ENCODE results near the gene PPP2R2C.

The PPP2R2C gene

DNA sequence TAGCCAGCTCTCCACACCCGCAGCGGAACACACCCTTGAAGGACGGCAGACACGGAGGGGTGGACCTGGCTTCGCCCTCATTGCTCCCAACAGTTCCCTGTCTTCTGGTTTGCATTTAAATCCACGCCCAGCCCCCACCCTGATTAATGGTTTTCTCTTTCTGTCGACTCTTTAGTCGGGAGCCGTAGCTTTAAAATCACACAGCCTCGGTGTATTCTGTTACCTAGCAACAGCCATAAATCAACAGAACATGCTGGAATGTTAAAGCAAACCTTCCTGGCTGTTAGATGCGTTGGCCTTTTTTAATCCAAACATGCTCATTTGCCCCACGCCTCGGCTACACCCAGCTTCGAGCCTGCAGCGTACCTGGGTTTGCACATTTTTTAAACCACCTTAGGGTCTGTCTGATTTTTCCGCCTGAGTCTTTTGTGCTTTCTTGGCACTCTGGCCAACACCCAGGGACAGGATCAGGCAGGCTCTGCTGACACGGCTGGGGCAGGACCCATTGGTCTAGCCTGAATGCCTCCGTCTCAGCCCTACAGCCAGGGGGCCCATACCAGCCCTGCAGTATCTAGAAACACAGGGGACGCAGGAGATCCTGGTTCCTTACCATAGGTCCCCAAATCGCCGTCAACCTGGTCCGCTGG, 21.4 kb upstream of the PPP2R2C start:
- peak; percentile 26 for DNase-seq (ENCODE audit: low read depth)

DNA sequence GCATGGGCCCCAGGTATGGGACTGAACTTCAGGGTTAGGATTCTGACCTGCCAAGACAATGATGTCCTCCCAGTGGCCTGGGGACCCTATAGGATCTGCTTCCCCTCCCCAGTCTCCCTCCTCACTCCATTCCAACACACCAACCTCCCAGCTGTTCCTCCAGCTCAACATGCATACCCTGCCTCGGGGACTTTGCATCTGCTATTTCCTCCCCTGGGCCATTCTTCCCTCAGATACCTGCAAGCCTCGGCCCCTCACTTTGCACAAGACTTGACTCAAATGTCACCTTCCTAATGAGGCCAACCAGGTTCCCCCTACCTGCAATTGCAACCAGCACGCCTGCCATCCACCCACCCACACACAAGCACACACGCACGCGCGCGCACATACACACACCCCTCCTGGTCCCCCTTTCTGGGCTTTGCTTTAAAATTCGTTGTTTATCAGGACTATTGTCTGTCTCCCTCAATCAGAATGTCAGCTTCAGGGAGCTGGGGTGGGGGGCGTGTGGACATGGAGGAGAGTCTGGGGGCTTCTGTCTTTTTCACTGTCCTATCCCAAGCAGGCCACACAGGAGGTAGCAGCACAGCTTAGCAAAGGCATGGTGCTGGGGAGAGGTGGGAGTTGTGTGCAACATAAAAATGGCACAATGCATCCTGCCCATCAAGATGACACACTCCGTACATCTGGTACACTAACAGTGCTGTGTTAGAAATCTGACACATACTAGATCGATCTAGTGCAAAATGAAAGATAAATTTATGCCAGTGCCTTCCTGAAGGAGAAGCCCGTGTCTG, 20.6 kb upstream of the PPP2R2C start:
- no peak for DNase-seq (ENCODE audit: low read depth)

DNA sequence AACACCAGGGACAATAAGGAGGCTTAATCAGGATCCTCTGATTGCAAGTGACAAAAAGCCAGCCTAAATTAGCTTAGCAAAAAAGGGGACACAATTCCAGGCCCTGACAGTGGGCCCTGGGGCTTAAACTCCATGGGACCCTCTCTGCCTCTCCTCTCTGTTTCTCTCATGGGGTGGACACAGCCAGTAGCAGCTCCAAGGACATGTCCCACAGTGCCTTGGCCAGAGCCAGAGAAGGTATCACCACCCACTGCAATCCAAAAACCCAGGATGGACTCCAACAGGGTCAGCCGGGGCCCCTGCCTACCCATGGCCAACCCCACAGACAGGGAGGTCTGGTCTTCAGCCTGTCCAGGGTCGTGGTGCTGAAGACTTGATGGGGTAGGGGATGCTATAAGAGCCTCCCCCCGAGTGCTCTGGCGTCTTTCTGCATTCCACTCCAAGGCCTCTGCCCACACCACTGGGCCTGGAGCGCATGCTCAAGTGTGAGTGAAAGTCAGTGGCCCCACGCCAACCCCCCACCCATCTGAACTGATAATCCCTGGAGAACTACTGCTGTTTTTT, 19.7 kb upstream of the PPP2R2C start:
- DNase-seq (ENCODE audit: low read depth): no peak

DNA sequence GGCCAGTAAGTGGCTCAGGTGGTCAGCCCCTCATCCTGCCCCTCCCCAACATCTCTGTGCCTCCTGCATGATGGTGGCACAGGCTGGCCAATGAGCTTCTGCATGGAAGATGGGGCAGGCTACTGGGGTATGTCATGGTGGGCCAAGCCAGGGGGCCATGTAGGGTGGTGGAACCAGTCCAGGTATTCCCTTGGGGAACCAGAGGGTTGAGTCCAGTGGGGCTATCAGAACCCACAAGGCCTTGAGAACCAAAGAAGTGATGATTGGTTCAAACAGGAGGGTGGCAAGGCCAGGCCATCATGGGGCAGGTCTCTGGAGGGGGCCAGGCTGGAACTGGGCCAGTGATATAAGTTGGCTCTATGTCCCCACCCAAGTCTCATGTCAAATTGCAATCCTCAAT, 18.8 kb upstream of the PPP2R2C start:
- no peak for DNase-seq (ENCODE audit: low read depth)

DNA sequence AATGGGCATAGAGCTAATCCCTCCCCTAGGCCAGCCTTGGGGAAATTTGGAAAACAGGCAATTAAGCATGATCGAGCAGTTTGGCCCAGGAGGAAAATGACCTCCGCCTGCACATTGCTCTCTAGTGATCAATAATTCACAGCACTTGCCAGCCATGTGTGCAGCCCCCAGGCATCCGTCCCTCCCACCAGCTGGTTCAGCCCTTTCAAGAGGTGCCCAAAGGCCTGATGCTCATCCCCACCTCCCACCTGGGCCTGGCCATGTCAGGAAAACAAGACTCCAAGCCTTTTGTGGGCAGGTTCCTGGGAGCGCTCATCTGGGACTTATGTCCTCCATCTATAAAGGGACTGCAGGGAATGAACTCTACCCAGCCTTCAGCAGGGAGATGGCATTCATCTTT, 17.5 kb upstream of the PPP2R2C start:
- no peak for DNase-seq (ENCODE audit: low read depth)

DNA sequence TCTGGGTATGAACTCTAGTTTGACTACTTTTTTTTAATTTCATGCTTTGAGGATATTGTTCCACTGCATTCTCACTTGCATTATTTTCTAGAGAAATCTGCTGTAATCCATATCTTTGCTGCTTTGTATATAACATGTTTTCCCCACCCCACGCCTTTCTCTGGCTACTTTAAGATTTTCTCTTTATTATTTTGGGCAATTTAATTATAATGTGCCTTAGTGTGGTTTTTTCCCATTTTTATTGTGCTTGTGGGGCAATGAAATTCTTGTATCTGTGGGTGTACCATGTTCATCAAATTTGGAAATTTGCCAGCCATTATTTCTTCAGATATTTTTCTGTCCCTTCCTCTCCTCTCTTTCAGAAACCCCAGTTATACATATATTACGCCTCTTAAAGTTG, 15.1 kb upstream of the PPP2R2C start:
- no peak for DNase-seq (ENCODE audit: low read depth)

DNA sequence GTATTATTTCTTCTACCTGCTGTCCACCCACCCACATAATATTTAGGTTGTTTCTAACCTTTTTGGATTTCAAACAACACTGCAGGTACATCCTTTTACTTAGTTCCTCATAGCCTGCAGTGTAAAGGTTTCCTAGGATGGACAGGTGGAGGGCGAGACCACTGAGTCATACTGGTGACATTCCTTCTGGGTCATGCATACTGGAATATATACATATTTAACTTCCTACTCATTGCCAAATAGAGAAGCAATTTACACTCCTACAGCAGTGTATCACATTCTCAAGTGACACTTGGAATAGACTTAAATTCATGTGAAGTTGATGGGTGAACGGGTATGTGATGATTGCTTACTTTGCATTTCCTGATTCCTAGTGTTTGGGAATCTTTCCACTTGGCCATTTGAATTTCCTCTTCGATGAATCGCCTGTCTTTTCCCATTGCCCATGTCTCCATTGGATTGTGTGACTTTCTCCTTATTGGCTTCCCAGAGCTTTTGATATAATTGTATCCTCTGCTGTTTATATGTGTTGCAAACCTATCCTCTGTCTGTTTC, 8.2 kb upstream of the PPP2R2C start:
- no peak for DNase-seq (ENCODE audit: low read depth)

DNA sequence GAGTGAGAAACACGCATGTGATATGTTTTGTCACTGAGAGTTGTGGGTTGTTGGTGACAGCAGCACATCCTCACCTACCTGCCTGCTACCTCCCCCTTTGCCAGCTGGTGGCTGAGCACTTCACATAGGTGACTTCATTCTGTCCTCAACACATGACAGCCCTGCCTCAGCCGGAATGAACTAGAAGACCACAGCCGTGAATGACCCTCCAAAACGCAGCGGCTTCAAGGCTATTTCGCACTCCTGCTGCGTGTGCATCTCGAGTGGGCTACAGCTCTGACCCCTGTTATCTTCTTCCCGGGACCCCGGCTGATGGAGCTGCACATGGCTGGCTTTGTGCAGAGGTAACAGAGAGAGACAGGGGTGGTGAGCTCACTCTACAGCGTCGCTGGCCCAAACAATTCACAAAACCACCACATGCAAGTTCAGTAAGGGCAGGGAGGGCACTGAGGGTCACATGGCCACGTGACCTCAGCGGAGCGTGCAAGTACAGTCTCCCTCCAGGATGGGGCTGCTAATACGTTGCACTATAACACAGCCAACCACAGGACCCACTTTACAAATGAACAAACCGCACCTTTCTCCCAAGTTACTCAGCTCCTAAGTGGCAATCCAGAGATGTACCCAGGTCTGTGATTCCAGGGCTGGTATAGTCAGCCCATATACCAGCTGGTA, 6.3 kb upstream of the PPP2R2C start:
- DNase-seq (ENCODE audit: low read depth): no peak

DNA sequence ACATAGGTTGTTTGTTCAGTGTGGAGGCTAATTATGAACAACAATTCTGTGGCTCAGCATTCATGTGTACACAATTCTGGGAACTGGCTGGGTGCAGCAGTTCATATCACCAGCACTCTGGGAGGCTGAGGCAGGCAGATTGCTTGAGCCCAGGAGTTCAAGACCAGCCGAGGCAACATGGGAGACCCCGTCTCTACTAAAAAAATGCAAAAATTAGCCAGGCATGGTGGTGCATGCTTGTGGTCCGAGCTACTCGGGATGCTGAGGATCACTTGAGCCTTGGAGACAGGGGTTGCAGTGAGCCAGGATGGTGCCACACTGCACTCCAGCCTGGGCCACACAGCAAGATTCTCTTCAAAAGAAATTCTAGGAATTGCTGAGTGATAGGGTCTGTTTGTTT, 4.5 kb upstream of the PPP2R2C start:
- DNase-seq (ENCODE audit: low read depth): no peak

DNA sequence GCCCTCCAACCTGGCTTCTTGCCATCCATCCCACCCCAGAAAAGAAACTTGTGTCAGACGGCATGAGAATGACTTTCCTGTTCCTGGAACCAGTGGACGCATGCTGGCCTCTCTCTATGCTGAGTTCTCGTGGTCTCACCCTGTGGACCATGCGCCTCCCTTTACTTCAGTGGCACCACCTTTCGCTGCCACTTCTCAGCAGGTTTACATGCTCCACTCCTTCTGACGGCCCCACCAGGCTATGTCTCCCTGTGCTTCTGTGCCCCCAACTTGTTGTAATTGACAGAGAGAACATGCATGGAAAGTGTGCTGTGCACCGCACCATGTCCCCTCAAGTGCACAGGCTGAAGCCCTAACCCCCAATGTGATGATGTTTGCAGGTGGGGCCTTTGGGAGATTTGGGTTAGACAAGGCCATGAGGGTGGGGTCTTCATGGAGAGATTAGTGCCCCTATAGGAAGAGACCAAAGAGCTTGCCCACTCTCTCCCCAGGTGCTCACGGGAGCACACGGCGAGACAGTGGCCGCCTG, 3.1 kb upstream of the PPP2R2C start:
- DNase-seq (ENCODE audit: low read depth): no peak

DNA sequence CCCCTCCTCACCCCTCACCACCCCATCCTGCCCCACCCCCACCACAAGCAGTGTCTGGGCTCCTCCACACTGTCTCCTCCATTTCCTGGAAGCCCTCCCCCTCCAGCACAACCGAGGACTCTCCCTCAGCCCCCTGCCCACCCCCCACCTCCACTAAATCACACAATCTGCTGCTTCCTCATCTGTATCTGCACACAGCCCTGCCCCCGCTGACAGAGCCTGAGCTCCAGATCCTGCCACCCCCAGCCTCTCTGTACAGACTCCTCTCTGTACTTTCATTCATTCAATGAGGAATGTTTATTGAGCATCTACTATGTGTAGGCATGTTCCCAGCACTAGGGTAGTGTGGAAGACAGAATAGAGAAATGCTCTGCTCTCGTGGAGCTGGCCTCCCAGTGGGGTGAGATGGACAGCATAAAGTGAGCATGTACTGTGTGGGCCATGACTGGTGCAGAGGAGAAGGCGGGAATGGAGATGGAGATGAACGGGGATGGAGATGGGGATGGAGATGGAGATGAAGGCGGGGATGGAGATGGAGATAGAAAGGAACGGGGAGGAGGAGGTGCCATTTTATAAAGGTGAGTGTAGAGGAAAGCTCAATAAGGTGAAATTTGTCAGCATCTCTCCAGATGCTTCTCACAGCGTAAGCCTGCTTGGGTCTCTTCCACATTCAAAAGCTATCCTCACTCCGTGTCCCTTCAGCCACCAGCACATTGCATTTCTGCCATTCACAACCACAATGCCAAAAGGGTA, 2.5 kb upstream of the PPP2R2C start:
- DNase-seq (ENCODE audit: low read depth): no peak

DNA sequence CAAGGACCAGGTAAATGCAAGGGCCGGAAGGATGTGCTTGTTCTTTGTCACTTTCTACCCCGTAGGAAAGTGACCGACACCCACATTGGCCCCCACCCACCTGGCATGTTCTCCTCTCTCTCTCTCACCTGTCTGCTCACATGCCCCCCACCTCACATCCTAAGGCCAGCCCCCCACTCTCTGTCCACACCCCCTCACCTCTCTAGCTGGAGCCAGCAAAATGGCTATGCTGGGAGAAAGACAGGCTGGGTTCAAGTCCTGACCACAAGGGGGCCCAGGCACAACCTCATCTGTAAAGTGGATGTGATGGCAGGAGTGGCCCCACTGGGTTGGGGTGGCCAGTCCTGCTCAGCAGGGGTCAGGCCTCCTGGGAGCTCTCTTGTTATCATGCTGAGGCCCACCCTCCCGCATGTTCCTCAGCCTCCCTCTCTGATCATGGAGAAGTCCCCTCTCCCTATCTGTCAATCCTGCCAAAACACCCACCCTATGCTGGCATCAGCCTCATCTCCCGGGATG, 1.7 kb upstream of the PPP2R2C start:
- no peak for DNase-seq (ENCODE audit: low read depth)

DNA sequence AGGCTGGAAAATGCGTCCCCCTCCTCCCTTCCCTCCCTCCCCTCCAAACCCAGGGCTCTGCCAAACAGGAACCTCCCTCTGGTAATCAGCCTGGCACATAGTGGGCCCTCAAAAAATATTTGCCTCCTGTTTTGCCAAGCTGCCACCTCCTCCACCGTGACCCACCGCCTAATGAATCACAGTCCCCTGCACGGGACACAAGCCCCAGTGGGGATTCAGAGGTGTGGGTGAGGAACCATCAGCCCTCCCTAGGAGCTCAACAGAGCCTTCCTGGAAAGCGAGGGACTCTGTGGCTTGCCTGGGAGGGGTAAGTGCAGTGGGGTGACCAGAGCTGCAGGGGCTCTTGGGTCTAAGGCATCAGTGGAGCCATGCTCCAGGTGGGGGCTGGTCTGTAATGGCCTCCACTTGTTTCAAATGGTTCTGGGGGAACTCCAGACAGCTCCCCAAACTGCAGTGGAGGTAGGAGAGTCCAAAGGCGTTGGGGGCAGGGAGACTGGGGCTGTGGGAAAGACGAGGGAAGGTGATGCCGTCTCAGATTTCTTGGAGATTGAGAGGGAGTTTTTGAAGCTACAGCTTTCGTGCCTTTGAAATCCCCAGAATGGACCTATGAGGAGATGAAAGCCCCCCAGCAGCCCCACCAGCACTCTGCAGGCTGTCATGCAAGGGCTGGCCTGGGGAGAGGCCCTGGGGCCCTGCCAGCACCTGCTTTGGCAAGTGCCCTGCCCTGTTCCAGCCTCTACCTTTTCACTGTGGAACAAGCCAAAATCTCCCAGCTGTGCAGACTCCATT, 1.0 kb upstream of the PPP2R2C start:
- no peak for DNase-seq (ENCODE audit: low read depth)

DNA sequence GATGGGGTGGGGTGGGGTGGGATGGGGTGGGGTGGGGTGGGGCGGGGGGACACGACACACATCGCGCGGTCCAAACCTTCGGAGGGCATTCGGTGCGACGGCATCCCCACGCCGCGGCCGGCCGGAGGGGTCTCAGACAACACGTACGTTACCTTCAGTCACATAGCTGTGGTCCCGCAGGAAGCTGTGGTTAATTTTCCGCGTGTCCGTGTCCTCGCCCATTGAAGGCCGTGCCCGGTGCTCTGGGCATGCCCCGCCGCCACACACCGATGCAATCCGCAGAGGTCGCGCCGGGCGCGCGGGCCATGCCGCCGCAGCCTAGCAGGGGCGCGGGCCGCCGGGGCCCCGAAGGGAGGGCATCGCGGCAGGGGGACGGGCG, 417 bp downstream of the PPP2R2C start:
- no peak for DNase-seq (ENCODE audit: low read depth)

DNA sequence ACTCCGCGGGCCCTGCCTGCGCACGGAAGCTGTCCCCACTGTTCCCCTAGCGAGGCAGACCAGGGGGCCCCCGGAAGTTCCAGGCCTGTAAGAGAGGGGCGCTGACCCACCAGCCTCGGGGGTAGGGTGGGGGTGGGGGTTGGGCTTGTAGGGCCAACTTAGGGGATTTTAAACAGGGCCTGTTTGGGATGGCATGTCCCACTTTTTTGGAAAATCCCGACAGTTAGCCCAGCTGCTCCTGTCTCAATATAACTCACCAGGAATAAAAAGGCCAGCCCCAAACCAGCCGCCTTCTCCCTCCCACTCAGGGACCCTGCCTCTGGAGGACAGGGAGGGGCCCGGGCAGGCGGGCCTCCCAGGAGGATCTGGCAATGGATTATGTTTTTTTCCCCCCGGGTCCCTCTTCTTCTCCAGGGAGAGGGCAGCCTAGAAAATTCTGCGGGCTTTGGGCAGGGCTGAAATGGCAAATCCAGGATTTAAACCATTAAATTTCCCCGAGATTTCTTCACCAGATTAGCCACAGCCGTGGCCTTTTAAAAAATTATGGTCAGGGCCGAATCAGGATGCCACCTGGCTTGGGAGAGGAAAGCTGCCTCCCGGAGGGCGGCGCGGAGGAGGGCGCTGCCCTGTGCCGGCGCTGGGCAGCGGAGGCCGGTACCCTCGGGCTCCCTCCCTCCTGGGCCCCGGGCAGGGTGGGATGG, 957 bp downstream of the PPP2R2C start:
- no peak for DNase-seq (ENCODE audit: low read depth)

DNA sequence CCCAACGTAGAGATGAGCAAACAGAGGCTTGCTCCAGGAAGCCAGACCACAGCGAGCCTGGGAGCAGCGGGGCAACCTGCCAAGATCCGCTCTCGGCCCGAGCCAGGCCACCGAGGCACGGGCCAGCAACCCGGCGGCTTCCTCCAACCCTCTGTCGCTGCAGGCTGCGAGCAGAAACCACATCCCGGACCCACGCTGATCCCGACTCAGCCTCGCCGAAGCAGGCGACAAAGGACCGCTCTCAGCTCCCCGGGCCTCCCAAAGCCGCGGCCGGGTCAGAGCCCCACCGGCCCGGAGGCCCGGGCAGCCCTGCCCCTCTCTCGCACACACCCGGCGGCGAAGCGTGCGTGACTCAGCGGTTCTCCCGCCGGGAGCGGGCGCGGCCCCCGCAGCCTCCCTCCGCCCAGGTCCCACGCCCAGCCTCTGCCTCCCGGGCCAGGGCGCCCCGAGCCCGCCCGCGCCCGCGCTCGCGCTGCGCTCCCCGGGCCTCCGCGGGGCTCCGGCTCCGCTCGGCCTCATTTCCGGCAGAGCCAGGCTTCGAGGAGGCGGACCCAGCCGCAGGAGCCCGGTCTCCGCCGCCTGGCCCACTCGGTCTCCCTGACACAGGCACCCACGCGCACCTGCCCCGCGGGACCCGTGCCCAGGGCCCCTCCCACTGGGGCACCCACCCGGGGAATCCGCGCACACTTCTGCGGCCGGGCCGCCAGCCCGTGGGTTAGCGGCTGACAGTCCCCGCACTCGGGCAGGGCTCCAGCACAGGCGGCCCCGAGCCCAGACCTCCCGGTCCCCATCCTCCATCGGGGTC, 1.7 kb downstream of the PPP2R2C start:
- peak; percentile 43 for DNase-seq (ENCODE audit: low read depth)

DNA sequence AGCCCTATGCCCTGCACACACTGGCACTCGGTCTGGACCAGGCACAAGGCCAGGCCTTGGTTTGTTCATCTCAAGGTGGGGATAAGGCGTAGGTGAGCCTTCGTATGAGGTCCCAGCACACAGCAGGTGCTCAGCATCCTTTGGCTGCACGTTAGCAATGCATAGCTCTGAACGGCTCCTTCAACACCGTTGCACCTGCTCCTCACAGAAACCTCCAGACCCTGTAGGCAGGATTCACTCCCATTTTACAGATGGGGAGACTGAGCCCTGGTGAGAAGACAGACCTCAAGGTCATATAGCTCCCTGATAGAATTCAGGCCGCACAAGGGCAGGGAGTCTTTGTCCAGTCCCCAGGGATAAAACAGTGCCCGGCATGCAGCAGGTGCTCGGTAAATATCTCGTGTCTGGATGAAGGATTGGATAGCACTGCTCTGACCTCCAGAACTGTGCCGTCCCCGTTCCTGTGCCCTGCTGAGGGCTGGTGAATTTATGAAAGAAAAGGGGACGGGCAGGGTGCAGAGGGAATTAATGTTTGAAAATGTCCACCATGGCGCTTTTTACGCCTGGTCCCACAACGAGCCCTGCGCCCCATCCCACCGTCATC, 2.4 kb downstream of the PPP2R2C start:
- DNase-seq (ENCODE audit: low read depth): no peak

DNA sequence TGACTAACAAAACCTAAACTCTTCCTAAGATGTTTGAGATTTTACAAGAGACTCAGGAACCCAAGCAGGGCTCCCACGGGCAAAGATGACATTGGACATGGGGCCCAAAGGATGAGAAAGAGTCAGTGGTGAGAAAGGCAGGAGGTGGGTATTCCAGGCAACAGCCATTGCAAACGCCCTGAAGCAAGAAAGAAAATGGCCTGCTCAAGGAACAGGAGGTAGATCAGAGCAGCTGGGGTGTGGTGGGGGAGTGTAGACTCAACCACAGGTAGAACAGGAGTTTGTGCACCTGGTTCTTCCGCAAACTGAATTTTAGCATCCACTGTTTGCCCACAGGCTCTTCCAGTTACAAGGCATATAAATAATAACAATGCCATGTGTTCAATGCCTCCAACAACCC, 3.3 kb downstream of the PPP2R2C start:
- DNase-seq (ENCODE audit: low read depth): no peak

DNA sequence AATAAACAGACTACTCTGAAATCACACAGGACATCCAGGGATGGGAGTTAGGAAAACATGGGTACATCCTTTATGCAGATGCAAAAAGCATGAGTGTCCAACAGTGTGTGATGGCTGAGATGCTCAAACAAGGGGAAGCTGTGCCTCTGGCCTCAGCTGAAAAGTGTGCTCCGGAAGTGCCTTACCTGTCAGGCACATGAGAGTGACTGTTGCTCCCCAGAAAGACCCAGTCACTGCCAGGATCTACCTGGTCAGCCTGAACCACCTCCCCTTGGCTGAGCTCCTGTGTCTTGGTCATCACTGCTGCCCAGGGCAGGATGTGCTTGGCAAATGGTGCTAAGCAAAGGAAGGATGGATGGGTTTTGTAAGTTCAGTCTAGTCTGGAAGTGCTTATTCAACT, 4.0 kb downstream of the PPP2R2C start:
- no peak for DNase-seq (ENCODE audit: low read depth)

Data from amniotic epithelial cell (primary cell).